ENCODE data around the gene PPP1R14C. TPM values are rescaled to one million over a fixed set of nuclear protein-coding genes. Genes with fewer than 3 reads are reported as not detected.

The PPP1R14C gene
- total RNA-seq, 2 donors from 2014 or later, result 0.16 TPM; not detected in 1

- Mint-ChIP-seq H3K27ac (no peak overlapping the region), H3K9me3 (peaks cover 0 to 8% of the 10 kb centered on the region in 2 donors), H3K36me3 (no peaks in the 10 kb centered on the region)
- ATAC-seq (no peak), DNase-seq (ENCODE audit: low spot score in 2 of 2) (no peak)
Measured at GRCh38 chr6:150261997-150262697, 119.3 kb downstream of the PPP1R14C start.

DNA sequence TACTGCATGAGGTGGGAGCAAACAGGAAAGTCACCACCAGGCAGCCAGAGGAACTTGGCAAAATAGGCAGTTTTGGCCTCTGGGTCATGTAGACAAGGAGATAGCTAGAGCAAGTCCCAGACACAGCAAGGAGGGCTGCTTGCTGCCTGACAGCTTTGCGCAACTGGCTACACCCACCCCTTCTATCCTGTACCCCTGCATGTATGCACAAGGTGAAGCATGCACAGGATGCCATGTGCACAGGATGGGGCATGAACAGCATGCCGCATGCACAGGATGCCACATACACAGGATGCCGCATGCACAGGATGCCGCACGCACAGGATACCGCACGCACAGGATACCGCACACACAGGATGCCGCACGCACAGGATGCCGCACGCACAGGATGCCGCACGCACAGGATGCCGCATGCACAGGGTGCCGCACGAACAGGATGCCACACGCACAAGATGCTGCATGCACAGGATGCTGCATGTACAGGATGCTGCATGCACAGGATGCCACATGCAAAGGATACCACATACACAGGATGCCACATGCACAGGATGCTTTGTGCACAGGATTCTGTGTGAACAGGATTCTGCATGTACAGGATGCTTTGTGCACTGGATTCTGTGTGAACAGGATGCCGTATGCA is 121.0 kb downstream of the PPP1R14C start:
- DNase-seq (ENCODE audit: low spot score in 2 of 2) (no peak), ATAC-seq (peak in 1 of 2 donors; percentile 31)
- H3K36me3 Mint-ChIP-seq, result no peaks in the 10 kb centered on the region
- H3K27ac Mint-ChIP-seq, result no peak overlapping the region
- peaks cover 0 to 9% of the 10 kb centered on the region in 2 donors for H3K9me3 Mint-ChIP-seq

DNA sequence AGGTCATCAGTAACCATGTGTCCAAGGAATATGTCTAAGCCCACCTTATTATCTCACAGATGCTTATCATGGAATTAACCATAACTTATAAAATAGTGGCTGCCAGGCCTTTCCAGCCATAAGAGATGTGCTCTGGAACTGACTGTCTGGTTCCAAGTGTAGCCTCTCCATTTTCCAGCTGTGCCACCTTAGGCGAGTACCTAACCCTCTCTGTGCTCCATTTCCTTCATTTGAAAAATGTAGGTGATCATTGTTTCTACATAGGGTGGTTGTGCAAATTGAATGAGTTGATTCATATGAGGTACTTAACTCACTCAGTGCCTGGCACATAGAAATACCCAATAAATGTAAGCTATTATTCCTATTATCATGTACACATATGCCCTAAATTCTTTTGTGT is 123.5 kb downstream of the PPP1R14C start:
- no peak for DNase-seq (ENCODE audit: low spot score in 2 of 2)
- H3K27ac Mint-ChIP-seq, result no peak overlapping the region

GRCh38 chr6:150266963-150267685 is 124.3 kb downstream of the PPP1R14C start:
- no peak overlapping the region for H3K27ac Mint-ChIP-seq
- peaks cover 0 to 9% of the 10 kb centered on the region in 2 donors for H3K9me3 Mint-ChIP-seq
- H3K36me3 Mint-ChIP-seq, result no peaks in the 10 kb centered on the region
- DNase-seq (ENCODE audit: low spot score in 2 of 2), result no peak
- no peak for ATAC-seq

More for the DNA sequence above, 123.5 kb downstream of the PPP1R14C start:
- H3K36me3 Mint-ChIP-seq, result no peaks in the 10 kb centered on the region
- H3K9me3 Mint-ChIP-seq, result peaks cover 0 to 9% of the 10 kb centered on the region in 2 donors
- ATAC-seq, result no peak

DNA sequence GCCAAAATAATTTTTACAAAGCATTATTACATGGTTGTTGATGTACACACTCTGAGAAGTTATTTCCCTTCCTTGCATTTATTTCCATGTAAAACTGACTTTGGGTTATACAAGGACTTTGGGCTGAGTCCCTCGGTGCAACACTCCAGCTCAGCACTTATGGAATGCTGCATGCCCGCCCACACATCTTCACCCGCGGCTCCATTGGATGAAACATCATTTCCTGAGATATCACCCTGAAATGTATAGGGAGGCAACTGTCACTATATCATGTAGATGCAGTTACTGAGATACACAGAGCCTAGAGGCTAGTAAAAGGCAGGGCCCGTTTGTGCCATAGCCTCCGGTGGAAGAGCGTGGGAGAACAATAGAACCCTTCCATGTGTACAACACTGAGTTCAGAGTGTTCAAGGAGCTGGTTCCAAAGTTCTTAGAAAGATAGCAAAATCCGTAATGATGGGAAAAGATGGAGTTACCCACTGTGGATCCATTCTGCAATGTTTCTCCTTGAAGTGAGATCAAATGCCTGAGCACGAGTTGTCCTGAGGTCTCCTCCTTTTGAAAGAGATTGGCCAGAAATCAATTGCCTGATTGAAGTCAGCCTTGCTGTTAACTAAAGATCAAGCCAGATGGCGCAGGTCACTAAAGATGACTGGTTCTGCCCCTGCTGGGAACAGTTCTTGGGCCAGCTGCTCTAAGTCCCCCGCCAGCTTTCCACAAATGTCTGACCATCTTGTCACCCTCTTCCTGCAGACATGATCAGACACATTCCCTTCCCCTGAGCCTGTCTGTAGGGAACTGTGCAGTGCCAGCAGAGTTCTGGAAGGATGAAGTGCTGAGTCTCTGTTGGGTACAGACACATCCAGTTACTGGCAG is 125.1 kb downstream of the PPP1R14C start:
- DNase-seq (ENCODE audit: low spot score in 2 of 2), result no peak
- Mint-ChIP-seq H3K36me3 (no peaks in the 10 kb centered on the region), H3K27ac (no peak overlapping the region), H3K9me3 (peaks cover 0 to 9% of the 10 kb centered on the region in 2 donors)
- ATAC-seq, result no peak

GRCh38 chr6:150269130-150269856 is 126.4 kb downstream of the PPP1R14C start:
- H3K36me3 Mint-ChIP-seq, result no peaks in the 10 kb centered on the region
- no peak overlapping the region for H3K27ac Mint-ChIP-seq
- peaks cover 0 to 9% of the 10 kb centered on the region in 2 donors for H3K9me3 Mint-ChIP-seq
- no peak for ATAC-seq
- no peak for DNase-seq (ENCODE audit: low spot score in 2 of 2)

- H3K9me3 Mint-ChIP-seq, result peaks cover 0 to 3% of the 10 kb centered on the region in 2 donors
- ATAC-seq (peak; percentile 28 to 34), DNase-seq (ENCODE audit: low spot score in 2 of 2) (no peak)
- no peak overlapping the region for H3K27ac Mint-ChIP-seq
- no peaks in the 10 kb centered on the region for H3K36me3 Mint-ChIP-seq
Measured at GRCh38 chr6:150269857-150270223, 127.0 kb downstream of the PPP1R14C start.

GRCh38 chr6:150270330-150271052 is 127.6 kb downstream of the PPP1R14C start:
- Mint-ChIP-seq H3K9me3 (peaks cover 0 to 3% of the 10 kb centered on the region in 2 donors), H3K36me3 (no peaks in the 10 kb centered on the region), H3K27ac (no peak overlapping the region)
- DNase-seq (ENCODE audit: low spot score in 2 of 2) (no peak), ATAC-seq (no peak)

DNA sequence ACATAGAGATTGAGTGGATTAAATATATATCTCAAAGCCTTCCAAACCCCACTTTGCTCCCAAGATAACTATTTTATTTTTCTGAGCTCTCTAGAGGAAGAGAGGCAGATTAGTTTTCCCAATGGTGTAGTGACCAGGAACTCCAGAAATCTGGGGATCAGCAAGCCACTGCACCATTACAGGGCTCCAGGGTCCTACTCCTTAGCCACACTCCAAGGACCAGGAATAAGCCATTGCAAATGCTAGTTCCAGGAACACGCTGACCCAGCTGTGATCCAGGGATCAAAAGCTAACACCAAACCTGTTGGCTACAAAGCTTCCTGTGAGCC is 128.3 kb downstream of the PPP1R14C start:
- peaks cover 0 to 3% of the 10 kb centered on the region in 2 donors for H3K9me3 Mint-ChIP-seq
- DNase-seq (ENCODE audit: low spot score in 2 of 2), result no peak
- H3K36me3 Mint-ChIP-seq, result no peaks in the 10 kb centered on the region
- H3K27ac Mint-ChIP-seq, result no peak overlapping the region
- ATAC-seq, result no peak

DNA sequence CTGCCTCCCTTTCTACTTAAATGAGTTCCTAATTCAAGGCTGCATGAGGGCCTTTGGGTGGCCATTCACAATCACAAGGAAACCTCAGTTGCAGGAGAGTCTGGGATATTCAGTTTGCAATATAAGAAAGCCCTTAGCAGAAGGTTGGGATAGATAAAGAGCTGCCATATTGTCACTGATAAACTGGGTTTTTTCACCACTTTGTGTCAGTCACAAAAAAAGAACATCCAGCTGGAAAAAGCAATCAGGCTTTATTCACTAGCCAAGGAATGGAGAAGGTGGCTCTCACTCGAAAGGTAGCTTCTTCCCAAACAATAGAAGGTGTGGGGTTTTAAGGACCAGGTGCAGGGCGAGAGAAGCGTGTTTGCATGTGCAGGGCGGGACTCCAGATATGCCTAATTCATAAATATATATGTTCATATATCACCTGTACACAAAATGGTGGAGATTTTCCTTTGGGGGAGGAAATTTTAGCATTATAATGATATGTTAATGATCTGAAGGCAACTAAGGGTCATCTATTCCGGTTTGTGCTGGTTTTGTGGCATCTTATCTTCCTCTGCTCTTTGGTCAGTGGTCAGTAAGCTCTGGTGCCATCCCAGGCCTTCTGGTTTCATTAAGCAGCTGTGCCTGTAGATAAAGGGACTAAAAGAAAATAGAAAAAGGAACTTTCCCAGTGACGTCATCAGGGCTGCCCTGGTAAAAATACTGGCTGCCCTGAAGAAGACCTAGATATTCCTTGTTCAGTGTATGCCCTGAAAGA is 128.8 kb downstream of the PPP1R14C start:
- H3K9me3 Mint-ChIP-seq, result peaks cover 0 to 3% of the 10 kb centered on the region in 2 donors
- ATAC-seq (no peak), DNase-seq (ENCODE audit: low spot score in 2 of 2) (no peak)
- H3K27ac Mint-ChIP-seq, result no peak overlapping the region
- no peaks in the 10 kb centered on the region for H3K36me3 Mint-ChIP-seq

- Mint-ChIP-seq H3K36me3 (no peaks in the 10 kb centered on the region), H3K9me3 (no peaks in the 10 kb centered on the region), H3K27ac (no peak overlapping the region)
- DNase-seq (ENCODE audit: low spot score in 2 of 2) (no peak), ATAC-seq (no peak)
Measured at GRCh38 chr6:150272264-150272975, 129.6 kb downstream of the PPP1R14C start.

DNA sequence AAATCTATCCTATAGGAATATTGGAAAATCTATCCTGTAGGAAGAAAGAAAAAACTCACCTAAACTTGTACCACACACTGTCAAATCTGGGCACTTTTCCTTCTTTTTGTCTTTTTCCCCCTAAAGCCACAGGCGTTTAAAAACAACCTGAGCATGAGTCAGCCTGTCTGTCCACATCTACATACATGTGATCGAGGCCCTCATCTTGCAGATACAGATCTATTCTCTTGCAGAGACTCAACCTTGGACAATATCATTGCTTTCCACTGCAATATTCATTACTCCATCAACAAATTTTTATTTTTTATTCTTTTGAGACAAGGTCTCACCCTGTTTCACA is 130.1 kb downstream of the PPP1R14C start:
- DNase-seq (ENCODE audit: low spot score in 2 of 2) (no peak), ATAC-seq (no peak)
- Mint-ChIP-seq H3K36me3 (no peaks in the 10 kb centered on the region), H3K9me3 (no peaks in the 10 kb centered on the region), H3K27ac (peak overlapping the region in 1 of 2 donors; percentile 14)

DNA sequence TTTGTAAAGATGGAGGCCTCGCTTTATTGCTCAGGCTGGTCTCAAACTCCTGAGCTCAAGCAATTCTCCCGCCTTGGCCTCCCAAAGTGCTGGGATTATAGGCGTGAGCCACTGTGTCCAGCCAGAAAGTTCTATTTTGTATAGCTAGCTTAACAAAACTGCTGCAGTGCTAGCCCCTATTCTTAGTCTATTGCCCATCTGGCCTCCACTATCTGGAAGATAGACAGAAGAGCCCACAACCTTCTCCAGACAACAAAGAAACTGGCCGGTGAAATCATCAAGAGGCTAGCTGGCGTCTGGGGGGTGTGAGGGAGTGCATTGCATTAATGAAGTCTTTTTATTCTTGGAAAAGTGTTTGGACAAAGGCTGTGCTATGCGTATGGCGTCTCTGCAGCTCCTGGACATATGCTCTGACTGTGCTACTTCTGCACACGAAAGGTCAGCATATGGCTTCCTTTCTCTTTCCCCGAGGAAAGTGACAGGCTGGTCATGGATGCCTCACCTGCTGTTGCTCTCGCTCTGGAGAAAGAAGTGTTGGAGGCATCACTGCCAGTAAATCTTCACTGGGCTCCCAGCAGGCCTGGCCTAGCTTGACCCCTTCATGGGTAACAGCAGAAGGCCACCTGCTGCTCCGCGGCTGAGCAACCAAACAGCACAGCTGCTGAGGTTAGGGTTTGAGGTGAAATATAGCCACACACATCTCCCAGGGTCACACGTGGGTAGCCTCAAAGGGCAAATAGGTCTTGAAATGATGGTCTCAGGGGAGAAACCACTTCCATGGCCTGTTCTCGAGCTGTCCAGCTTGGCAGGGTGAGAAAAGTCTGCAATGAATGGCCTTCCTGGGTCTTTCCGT is 130.8 kb downstream of the PPP1R14C start:
- H3K36me3 Mint-ChIP-seq, result no peaks in the 10 kb centered on the region
- DNase-seq (ENCODE audit: low spot score in 2 of 2), result no peak
- peak in 1 of 2 donors; percentile 26 for ATAC-seq
- no peaks in the 10 kb centered on the region for H3K9me3 Mint-ChIP-seq
- no peak overlapping the region for H3K27ac Mint-ChIP-seq

- DNase-seq (ENCODE audit: low spot score in 2 of 2), result no peak
Measured at GRCh38 chr6:150275489-150275888, 132.6 kb downstream of the PPP1R14C start.

More at GRCh38 chr6:150275489-150275888, 132.6 kb downstream of the PPP1R14C start:
- Mint-ChIP-seq H3K36me3 (no peaks in the 10 kb centered on the region), H3K9me3 (peaks cover 0 to 4% of the 10 kb centered on the region in 2 donors), H3K27ac (no peak overlapping the region)
- ATAC-seq, result no peak
